B cell (primary cell): ENCODE measurements around the gene CAPZB. TPM values are rescaled to one million over a fixed set of nuclear protein-coding genes. Genes with fewer than 3 reads are reported as not detected.

Experiments used
- ATAC-seq: fragments of 200-7000 bp; cut with Tn5 transposase; one replicate; pipeline ENCODE4 v1.10.0; 2021; ENCODE audit warnings: low read depth, mild to moderate bottlenecking, moderate number of reproducible peaks, moderate library complexity
- CTCF ChIA-PET: fragments of 350-600 bp; sonication (Branson Sonifier 250); formaldehyde crosslinking; loops from one replicate; lab custom pipeline; 2021; ENCODE audit warnings: antibody characterized with exemption, inconsistent platforms; lab: Charles Lee
- POLR2A ChIA-PET: fragments of 350-600 bp; sonication (Branson Sonifier 250); formaldehyde crosslinking; loops from one replicate; lab custom pipeline; 2021; ENCODE audit warnings: antibody characterized with exemption; lab: Charles Lee
- DNase-seq: peaks from one replicate; pipeline ENCODE4 v3.0.0; 2013
- H2AFZ ChIP-seq: 2 replicates; pipeline ENCODE4 v1.6.1; 2012; ENCODE audit warnings: mild to moderate bottlenecking, low read depth, low read length; ENCODE audit not compliant: insufficient read depth, poor library complexity, severe bottlenecking
- H3K27ac ChIP-seq, 2 donors: 1 replicate in 1 of 2; 2 replicates in 1 of 2; pipeline ENCODE4 v1.5.1; 2012 to 2013; ENCODE audit warnings: low read length in 2 of 2, mild to moderate bottlenecking in 2 of 2, moderate library complexity in 1 of 2
- H3K27me3 ChIP-seq, 4 experiments: fragments of 200-600 bp in 1 of 4; sonication (generic) in 1 of 4; replicated peaks in 1 of 4; 1 replicate in 2 of 4; 2 replicates in 2 of 4; pipeline versions ENCODE4 v1.6.1 to v1.7.0; 2013 to 2016; ENCODE audit warnings: low read length in 3 of 4, mild to moderate bottlenecking in 2 of 4, mixed read lengths in 1 of 4, moderate library complexity in 1 of 4; ENCODE audit not compliant: insufficient read depth in 4 of 4, control insufficient read depth in 3 of 4; ENCODE audit errors: control extremely low read depth in 1 of 4
- H3K36me3 ChIP-seq, 2 experiments: replicated peaks in 1 of 2; 1 replicate in 1 of 2; 2 replicates in 1 of 2; pipeline versions ENCODE4 v1.6.1 to v1.7.1; 2013; ENCODE audit warnings: low read length in 1 of 2; ENCODE audit not compliant: insufficient read depth in 2 of 2, control insufficient read depth in 1 of 2; ENCODE audit errors: control extremely low read depth in 1 of 2, extremely low read depth in 1 of 2
- H3K4me1 ChIP-seq, 2 donors: fragments of 200-600 bp in 1 of 2; sonication (generic) in 1 of 2; 1 replicate in 1 of 2; 2 replicates in 1 of 2; pipeline versions ENCODE4 v1.5.1 to v1.6.1; 2013 to 2017; ENCODE audit warnings: low read length in 2 of 2; ENCODE audit not compliant: control insufficient read depth in 2 of 2, insufficient read depth in 2 of 2
- H3K4me2 ChIP-seq: replicated peaks from 2 replicates; pipeline ENCODE3; 2012; ENCODE audit warnings: mild to moderate bottlenecking, low read depth, low read length; ENCODE audit not compliant: poor library complexity, severe bottlenecking
- H3K4me3 ChIP-seq, 5 experiments: fragments of 200-600 bp in 1 of 5; sonication (generic) in 1 of 5; 1 replicate in 3 of 5; 2 replicates in 2 of 5; pipeline versions ENCODE4 v1.5.1 to v1.7.0; 2011 to 2016; ENCODE audit warnings: low read length in 4 of 5, mild to moderate bottlenecking in 4 of 5, low read depth in 2 of 5, control low read depth in 1 of 5, moderate library complexity in 1 of 5; ENCODE audit not compliant: insufficient read depth in 1 of 5; ENCODE audit errors: control extremely low read depth in 1 of 5, extremely low read depth in 1 of 5
- H3K79me2 ChIP-seq: fragments of 200-600 bp; sonication (generic); one replicate; pipeline ENCODE4 v1.6.0; 2016; ENCODE audit warnings: low read length; ENCODE audit not compliant: control insufficient read depth, insufficient read depth
- H3K9ac ChIP-seq: fragments of 200-600 bp; sonication (generic); 2 replicates; pipeline ENCODE4 v1.6.1; 2017; ENCODE audit warnings: mild to moderate bottlenecking, low read length, moderate library complexity
- H3K9me3 ChIP-seq, 3 donors: one replicate each; pipeline versions ENCODE4 v1.6.1 to v1.7.1; 2013; ENCODE audit warnings: low read length in 2 of 3; ENCODE audit not compliant: control insufficient read depth in 2 of 3, insufficient read depth in 1 of 3; ENCODE audit errors: control extremely low read depth in 1 of 3
- H4K20me1 ChIP-seq: 2 replicates; pipeline ENCODE4 v1.6.0; 2012; ENCODE audit warnings: mild to moderate bottlenecking, low read length; ENCODE audit not compliant: insufficient read depth, control insufficient read depth, poor library complexity, severe bottlenecking
- H3K27ac Mint-ChIP-seq: one replicate; pipeline ENCODE4 v1.8.0; 2021; ENCODE audit warnings: mixed read lengths
- H3K27me3 Mint-ChIP-seq: one replicate; pipeline ENCODE4 v1.8.0; 2021; ENCODE audit warnings: mixed read lengths
- H3K4me1 Mint-ChIP-seq: one replicate; pipeline ENCODE4 v1.8.0; 2021; ENCODE audit warnings: mixed read lengths
- H3K4me3 Mint-ChIP-seq: one replicate; pipeline ENCODE4 v1.8.0; 2021; ENCODE audit warnings: mixed read lengths
- H3K9me3 Mint-ChIP-seq: one replicate; pipeline ENCODE4 v1.8.0; 2022; ENCODE audit warnings: mixed read lengths; ENCODE audit not compliant: insufficient read depth
- EZH2 ChIP-seq: IDR thresholded peaks from 2 replicates; pipeline ENCODE4 v1.6.1; 2012; ENCODE audit warnings: borderline replicate concordance, low read depth, mild to moderate bottlenecking, moderate library complexity, low read length; ENCODE audit not compliant: insufficient read depth, poor library complexity, severe bottlenecking
- WGBS: methylation state at CpG from one replicate; pipeline ENCODE4 v1.1.5; 2013; ENCODE audit warnings: missing lambda C conversion rate; ENCODE audit not compliant: insufficient coverage; 5-methylcytosine and 5-hydroxymethylcytosine counted together
- intact Hi-C: fragments of 100-400 bp; cut with micrococcal nuclease; formaldehyde crosslinking; loops from one replicate; pipeline ENCODE4 v1.10.0; 2022
- polyA plus RNA-seq: library from polyadenylated mRNA; depleted of rRNA; stranded (reverse); fragments of >200 nt; gene quantifications from 2 replicates; pipeline ENCODE4 v1.2.3, GENCODE V29; 2012
- total RNA-seq, 2 donors: library from RNA; stranded (reverse); fragments of 120-200 nt in 1 of 2; gene quantifications; 1 replicate in 1 of 2; 2 replicates in 1 of 2; pipeline versions ENCODE4 v1.2.3 to v1.2.4, GENCODE V29; 2013 to 2022
- TF ChIP-seq, protein P1 (sequence below): fragments of 200-600 bp; IDR thresholded peaks from one replicate; pipeline ENCODE4 v1.8.0; 2022; ENCODE audit warnings: antibody characterized with exemption, mild to moderate bottlenecking

CAPZB gene
- total and polyA plus RNA-seq, 2 donors (not counting 1 experiment from before 2014, with no cell fraction given): 126 to 193 TPM

DNA sequence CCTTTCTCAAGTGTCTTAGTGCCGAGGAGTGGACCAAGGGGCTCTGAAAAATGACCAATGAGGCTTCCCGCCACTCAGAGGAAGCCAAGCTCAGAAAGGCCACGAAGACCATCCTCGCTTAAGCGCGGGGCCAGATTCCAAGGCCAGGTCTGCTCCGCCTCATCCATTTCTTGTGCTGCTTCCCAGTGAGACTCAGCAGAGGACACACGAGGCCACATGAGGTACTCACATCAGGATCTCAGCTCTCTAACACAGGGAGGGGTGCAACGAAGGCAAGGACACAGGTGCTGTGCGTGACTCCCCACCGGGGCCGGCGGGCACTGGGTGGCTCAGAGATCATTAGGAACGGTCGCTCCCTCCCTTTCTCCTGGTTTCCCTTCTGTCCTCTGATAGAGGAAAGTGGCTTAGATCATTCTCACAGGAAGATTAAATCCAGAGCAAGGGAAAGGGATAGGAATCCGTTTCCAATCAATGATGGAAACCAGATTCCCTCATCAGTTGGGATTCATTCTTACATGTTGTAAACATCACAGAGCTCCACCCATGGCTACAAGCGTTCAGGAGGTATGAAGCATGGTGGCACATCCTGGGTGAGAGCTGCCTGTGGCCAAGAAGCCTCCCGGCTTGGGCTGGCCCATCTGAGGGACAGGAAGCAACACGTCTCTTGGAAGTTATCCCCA is 46.7 kb downstream of the CAPZB start:
- intact Hi-C loops: loop anchor here (2.0 kb wide), 1 partner anchor 214 kb away; no protein-coding TSS in a partner anchor
- H3K9me3 Mint-ChIP-seq: no peaks in the 10 kb centered on the region
- CTCF ChIA-PET: interaction anchor here (1.2 to 9.0 kb wide), 2 partner anchors 38 to 145 kb away, joined by 3 to 68 read pairs; no protein-coding TSS in a partner anchor
- Histone ChIP-seq H3K27ac (no peak overlapping the region), H3K4me3 (no peak overlapping the region), H2AFZ (no peak overlapping the region), H3K9me3 (no peaks in the 10 kb centered on the region), H3K4me2 (no peak overlapping the region), H3K4me1 (peaks cover 12 to 31% of the 10 kb centered on the region in 2 donors), H3K27me3 (no peaks in the 10 kb centered on the region), H3K79me2 (peaks cover 99% of the 10 kb centered on the region), H4K20me1 (peaks cover 97% of the 10 kb centered on the region), H3K9ac (no peak overlapping the region), H3K36me3 (peaks cover 13 to 34% of the 10 kb centered on the region in 2 experiments)
- POLR2A ChIA-PET: no interaction called here
- no peak for ATAC-seq
- H3K4me3 Mint-ChIP-seq: no peak overlapping the region
- no peak overlapping the region for H3K27ac Mint-ChIP-seq
- no peak for TF ChIP-seq EZH2
- TF ChIP-seq, protein P1, sequence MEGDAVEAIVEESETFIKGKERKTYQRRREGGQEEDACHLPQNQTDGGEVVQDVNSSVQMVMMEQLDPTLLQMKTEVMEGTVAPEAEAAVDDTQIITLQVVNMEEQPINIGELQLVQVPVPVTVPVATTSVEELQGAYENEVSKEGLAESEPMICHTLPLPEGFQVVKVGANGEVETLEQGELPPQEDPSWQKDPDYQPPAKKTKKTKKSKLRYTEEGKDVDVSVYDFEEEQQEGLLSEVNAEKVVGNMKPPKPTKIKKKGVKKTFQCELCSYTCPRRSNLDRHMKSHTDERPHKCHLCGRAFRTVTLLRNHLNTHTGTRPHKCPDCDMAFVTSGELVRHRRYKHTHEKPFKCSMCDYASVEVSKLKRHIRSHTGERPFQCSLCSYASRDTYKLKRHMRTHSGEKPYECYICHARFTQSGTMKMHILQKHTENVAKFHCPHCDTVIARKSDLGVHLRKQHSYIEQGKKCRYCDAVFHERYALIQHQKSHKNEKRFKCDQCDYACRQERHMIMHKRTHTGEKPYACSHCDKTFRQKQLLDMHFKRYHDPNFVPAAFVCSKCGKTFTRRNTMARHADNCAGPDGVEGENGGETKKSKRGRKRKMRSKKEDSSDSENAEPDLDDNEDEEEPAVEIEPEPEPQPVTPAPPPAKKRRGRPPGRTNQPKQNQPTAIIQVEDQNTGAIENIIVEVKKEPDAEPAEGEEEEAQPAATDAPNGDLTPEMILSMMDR: no peak
- H3K27me3 Mint-ChIP-seq: no peaks in the 10 kb centered on the region
- no peak for DNase-seq
- H3K4me1 Mint-ChIP-seq: peaks cover 69% of the 10 kb centered on the region
- WGBS: 89% methylated on average over 10 of the region's 19 CpGs

DNA sequence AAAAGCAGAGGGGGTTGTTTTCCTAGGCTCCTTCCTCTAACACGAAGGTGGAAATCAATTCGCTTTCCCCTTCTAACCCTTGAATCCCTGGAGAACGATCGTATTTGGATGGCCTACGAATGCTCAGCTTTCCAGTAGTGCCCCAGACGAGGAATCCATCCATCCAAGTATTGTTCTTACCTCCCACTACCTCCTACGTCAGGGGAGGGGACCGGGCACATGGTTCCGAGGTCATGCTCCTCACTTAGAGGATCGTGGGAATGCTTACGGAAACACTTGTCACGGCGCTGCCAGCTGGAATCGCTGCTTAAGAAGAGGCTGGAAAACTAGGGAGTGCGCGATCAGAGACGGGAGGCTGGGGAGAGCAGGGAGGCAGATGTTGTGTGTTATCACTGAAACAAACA is 47.4 kb downstream of the CAPZB start:
- H3K27me3 Mint-ChIP-seq: no peaks in the 10 kb centered on the region
- POLR2A ChIA-PET: no interaction called here
- Histone ChIP-seq H3K9ac (no peak overlapping the region), H3K4me1 (peaks cover 12 to 27% of the 10 kb centered on the region in 2 donors), H2AFZ (no peak overlapping the region), H3K9me3 (no peaks in the 10 kb centered on the region), H3K36me3 (peaks cover 13 to 34% of the 10 kb centered on the region in 2 experiments), H3K4me2 (no peak overlapping the region), H4K20me1 (peaks cover 99% of the 10 kb centered on the region), H3K27me3 (no peaks in the 10 kb centered on the region), H3K4me3 (no peak overlapping the region), H3K79me2 (peaks cover 99% of the 10 kb centered on the region), H3K27ac (no peak overlapping the region)
- CTCF ChIA-PET: interaction anchor here (0.6 to 9.0 kb wide), 3 partner anchors 28 to 145 kb away, joined by 3 to 68 read pairs (median 4); no protein-coding TSS in a partner anchor
- DNase-seq (no peak), ATAC-seq (no peak)
- 98% methylated on average over 11 of the region's 17 CpGs for WGBS
- TF ChIP-seq, protein P1: no peak
- no peak for TF ChIP-seq EZH2
- H3K9me3 Mint-ChIP-seq: no peaks in the 10 kb centered on the region
- peaks cover 71% of the 10 kb centered on the region for H3K4me1 Mint-ChIP-seq
- no peak overlapping the region for H3K4me3 Mint-ChIP-seq
- intact Hi-C loops: loop anchor here (2.0 kb wide), 1 partner anchor 215 kb away; no protein-coding TSS in a partner anchor
- H3K27ac Mint-ChIP-seq: peak overlapping the region; percentile 13
